HCT116 (cell line): ENCODE results near the gene GLOD4. TPM values are rescaled to one million over a fixed set of nuclear protein-coding genes. Genes with fewer than 3 reads are reported as not detected.

Experiments used
- ATAC-seq: fragments of 200-7000 bp; cut with Tn5 transposase; 2 replicates; pipeline ENCODE4 v1.9.1; 2020; ENCODE audit warnings: mild to moderate bottlenecking, moderate library complexity
- BruUV-seq: library from RNA; stranded (reverse); fragments of 400-500 nt; replicated peaks from 2 replicates; lab custom pipeline; 2021; lab: Mats Ljungman, UMichigan
- CTCF ChIA-PET: fragments of 300-600 bp; sonication (Branson Sonifier 250); formaldehyde crosslinking; loops from one replicate; lab custom pipeline; 2021; ENCODE audit warnings: antibody characterized with exemption; lab: Charles Lee
- POLR2A ChIA-PET: fragments of 300-600, 350-600 bp; sonication (Branson Sonifier 250); formaldehyde crosslinking; loops from one replicate; lab custom pipeline; 2021; ENCODE audit warnings: antibody characterized with exemption; lab: Charles Lee
- RAD21 ChIA-PET, 2 experiments: fragments of 300-600 bp; sonication (Branson Sonifier 250); formaldehyde crosslinking; loops; one replicate each; lab custom pipeline; 2023; ENCODE audit warnings: low total read pairs in 2 of 2; ENCODE audit not compliant: uncharacterized antibody in 2 of 2, unreplicated experiment in 2 of 2, low non-redundant PET in 1 of 2; lab: Charles Lee
- DNase-seq: peaks from one replicate; pipeline ENCODE4 v3.0.0-alpha.2; 2010; ENCODE audit warnings: low read depth, low spot score
- H2AFZ ChIP-seq: fragments of 200-600 bp; shearing (Covaris generic), sonication (generic); 2 replicates; pipeline ENCODE4 v1.6.1; 2017; ENCODE audit warnings: low read depth, mixed run types, mixed read lengths, antibody characterized with exemption, low read length; ENCODE audit not compliant: poor library complexity, severe bottlenecking
- H3K27ac ChIP-seq: 2 replicates; pipeline ENCODE4 v1.5.1; 2012; ENCODE audit warnings: low read depth, low read length
- H3K27me3 ChIP-seq: fragments of 200-600 bp; sonication (generic); 2 replicates; pipeline ENCODE4 v1.6.1; 2016; ENCODE audit warnings: mixed run types, low read length, mixed read lengths; ENCODE audit not compliant: insufficient read depth
- H3K36me3 ChIP-seq, 2 experiments: fragments of 200-500 bp in 1 of 2; fragments of 200-600 bp in 1 of 2; sonication (Bioruptor generic) in 1 of 2; sonication (generic) in 1 of 2; 2 replicates each; pipeline versions ENCODE4 v1.5.1 to v1.6.1; 2014 to 2016; ENCODE audit warnings: low read length in 2 of 2, inconsistent platforms in 1 of 2, mixed read lengths in 1 of 2, mixed run types in 1 of 2; ENCODE audit not compliant: insufficient read depth in 2 of 2, control insufficient read depth in 1 of 2
- H3K4me1 ChIP-seq, 2 experiments: fragments of 200-600 bp in 1 of 2; sonication (generic) in 1 of 2; 2 replicates each; pipeline versions ENCODE4 v1.5.1 to v1.6.1; 2012 to 2017; ENCODE audit warnings: low read length in 2 of 2, inconsistent platforms in 1 of 2, mild to moderate bottlenecking in 1 of 2, mixed read lengths in 1 of 2, mixed run types in 1 of 2, moderate library complexity in 1 of 2; ENCODE audit not compliant: insufficient read depth in 2 of 2, control insufficient read depth in 1 of 2
- H3K4me2 ChIP-seq: fragments of 200-600 bp; sonication (generic); 2 replicates; pipeline ENCODE4 v1.6.1; 2017; ENCODE audit warnings: mixed run types, low read length, mixed read lengths
- H3K4me3 ChIP-seq, 2 experiments: fragments of 200-600 bp in 1 of 2; sonication (generic) in 1 of 2; replicated peaks in 1 of 2; 2 replicates each; pipeline ENCODE4 v1.5.1; 2011 to 2016; ENCODE audit warnings: low read length in 2 of 2, control low read depth in 1 of 2, low read depth in 1 of 2, mild to moderate bottlenecking in 1 of 2, mixed read lengths in 1 of 2, mixed run types in 1 of 2
- H3K79me2 ChIP-seq: fragments of 200-600 bp; sonication (generic); 2 replicates; pipeline ENCODE4 v1.6.1; 2017; ENCODE audit warnings: mild to moderate bottlenecking, mixed run types, low read length, moderate library complexity, mixed read lengths; ENCODE audit not compliant: insufficient read depth
- H3K9ac ChIP-seq: fragments of 200-600 bp; sonication (generic); 2 replicates; pipeline ENCODE4 v1.6.1; 2016; ENCODE audit warnings: low read length, mixed read lengths
- H3K9me2 ChIP-seq: fragments of 200-600 bp; sonication (generic), shearing (Covaris generic); 2 replicates; pipeline ENCODE4 v1.6.1; 2017; ENCODE audit warnings: mixed run types, mild to moderate bottlenecking, moderate library complexity; ENCODE audit not compliant: insufficient read depth
- H3K9me3 ChIP-seq, 2 experiments: fragments of 200-500 bp in 1 of 2; fragments of 200-600 bp in 1 of 2; sonication (Bioruptor generic) in 1 of 2; sonication (generic) in 1 of 2; 2 replicates each; pipeline ENCODE4 v1.6.1; 2014 to 2017; ENCODE audit warnings: low read length in 2 of 2, mixed read lengths in 2 of 2, inconsistent platforms in 1 of 2, low read depth in 1 of 2, mild to moderate bottlenecking in 1 of 2, mixed run types in 1 of 2, moderate library complexity in 1 of 2; ENCODE audit not compliant: control insufficient read depth in 1 of 2, insufficient read depth in 1 of 2
- H4K20me1 ChIP-seq: fragments of 200-600 bp; sonication (generic), shearing (Covaris generic); 2 replicates; pipeline ENCODE4 v1.6.1; 2017; ENCODE audit warnings: mixed run types, mild to moderate bottlenecking, moderate library complexity; ENCODE audit not compliant: insufficient read depth
- ATF3 ChIP-seq: IDR thresholded peaks from 2 replicates; pipeline ENCODE4 v1.6.1; 2012
- CTCF ChIP-seq, 3 experiments: fragments of 200-600 bp in 1 of 3; sonication (generic) in 1 of 3; IDR thresholded peaks in 2 of 3; conservative IDR thresholded peaks in 1 of 3; 2 replicates each; pipeline ENCODE4 v1.5.1; 2012 to 2017; ENCODE audit warnings: low read depth in 2 of 3, low read length in 2 of 3, antibody characterized with exemption in 1 of 3, borderline replicate concordance in 1 of 3, control low read depth in 1 of 3, mild to moderate bottlenecking in 1 of 3, mixed read lengths in 1 of 3, mixed run types in 1 of 3, moderate library complexity in 1 of 3; ENCODE audit not compliant: insufficient read depth in 1 of 3
- EGR1 ChIP-seq: IDR thresholded peaks from 2 replicates; pipeline ENCODE4 v1.6.1; 2012; ENCODE audit warnings: low read depth
- EZH2 ChIP-seq: fragments of 200-600 bp; sonication (generic); IDR thresholded peaks from 2 replicates; pipeline ENCODE4 v1.6.1; 2017; ENCODE audit warnings: antibody characterized with exemption, mixed run types
- MAX ChIP-seq: IDR thresholded peaks from 2 replicates; pipeline ENCODE4 v1.6.1; 2012
- TCF7L2 ChIP-seq: IDR thresholded peaks from 2 replicates; pipeline ENCODE4 v1.7.0; 2011; ENCODE audit warnings: borderline replicate concordance, inconsistent platforms; ENCODE audit not compliant: insufficient read depth, insufficient read length; ENCODE audit errors: extremely low read depth
- intact Hi-C: fragments of 100-400 bp; cut with micrococcal nuclease; formaldehyde crosslinking; loops from 2 replicates; pipeline ENCODE4 v1.10.0; 2022
- total RNA-seq: library from RNA; stranded (reverse); gene quantifications from one replicate; pipeline ENCODE4 v1.2.1, GENCODE V29; 2021; ENCODE audit not compliant: unreplicated experiment

Gene GLOD4
- total RNA-seq, 1 experiment from 2014 or later = 80.7 TPM

GRCh38 chr17:801660-802059, 19.6 kb upstream of the GLOD4 start:
- no peaks in the 10 kb centered on the region for H3K4me1 ChIP-seq
- no peak for TF ChIP-seq EGR1
- TF ChIP-seq ATF3 = no peak
- no peak for TF ChIP-seq TCF7L2
- no peak for TF ChIP-seq CTCF (IDR thresholded peaks at IDR 0.05 in 2 of 3, conservative IDR thresholded peaks at IDR 0.05 in 1 of 3; ENCODE audit: borderline replicate concordance in 1 of 3, insufficient read depth in 1 of 3, low read depth in 2 of 3, low read length in 2 of 3)
- no peak for TF ChIP-seq MAX
- no peak for TF ChIP-seq EZH2
- TF ChIP-seq, all 23 proteins: peak for 0
- intact Hi-C loops = no loop called here
- POLR2A ChIA-PET = no interaction called here
- Histone ChIP-seq H3K4me2 (no peak overlapping the region), H3K9ac (no peak overlapping the region), H3K27ac (no peak overlapping the region), H4K20me1 (no peaks in the 10 kb centered on the region), H3K9me3 (no peaks in the 10 kb centered on the region), H3K9me2 (no peaks in the 10 kb centered on the region), H3K27me3 (no peaks in the 10 kb centered on the region), H3K4me3 (no peak overlapping the region), H2AFZ (no peak overlapping the region), H3K79me2 (no peaks in the 10 kb centered on the region), H3K36me3 (peaks cover 3 to 8% of the 10 kb centered on the region in 2 experiments; a peak in 2 of 4 replicates)
- DNase-seq (no peak), ATAC-seq (no peak)
- CTCF ChIA-PET = interaction anchor here (1.2 kb wide), 1 partner anchor 179 kb away, joined by 4 read pairs; no protein-coding TSS in a partner anchor
- RAD21 ChIA-PET = no interaction called here
- no TSS peak for BruUV-seq
